NCI-H345 treated with DMSO at 0.1 percent for 48 hours (cell line): ENCODE data around the gene METTL25.
A peak's percentile ranks its signal among the peaks of the same experiment; 100 is the strongest.

Source experiments
- DNase-seq: peaks from one replicate; lab custom pipeline; 2025; ENCODE audit not compliant: unreplicated experiment; lab: John Stamatoyannopoulos, UW

METTL25 gene

GRCh38 chr12:82523996-82524395 lies 165.7 kb downstream of the METTL25 start:
- DNase-seq, result no peak

GRCh38 chr12:82524641-82525040 lies 166.3 kb downstream of the METTL25 start:
- DNase-seq, result no peak

- no peak for DNase-seq
Measured at GRCh38 chr12:82525616-82526015, 167.3 kb downstream of the METTL25 start.

- DNase-seq, result peak; percentile 64
Measured at GRCh38 chr12:82527165-82527780, 168.9 kb downstream of the METTL25 start.
